IPS-18c (cell line): ENCODE measurements around the gene ESRRB.

ENCODE experiments used
- H3K4me3 ChIP-seq: 2 replicates; pipeline ENCODE4 v1.7.0; 2013; ENCODE audit warnings: low read depth, mild to moderate bottlenecking, low read length, moderate library complexity; ENCODE audit not compliant: insufficient read depth
- H3K9me3 ChIP-seq: one replicate; pipeline ENCODE4 v1.6.1; 2013; ENCODE audit warnings: mild to moderate bottlenecking, low read length, moderate library complexity; ENCODE audit not compliant: control insufficient read depth, insufficient read depth

ESRRB gene

GRCh38 chr14:76375947-76376404, at the start of gene ESRRB:
ESRRB (plus strand) TSS chr14:76376137; CDS start chr14:76376402, 265 bp downstream.
- Histone ChIP-seq H3K9me3 (peaks cover 4% of the 10 kb centered on the region), H3K4me3 (peak within 1 kb of the TSS; percentile 66)

DNA sequence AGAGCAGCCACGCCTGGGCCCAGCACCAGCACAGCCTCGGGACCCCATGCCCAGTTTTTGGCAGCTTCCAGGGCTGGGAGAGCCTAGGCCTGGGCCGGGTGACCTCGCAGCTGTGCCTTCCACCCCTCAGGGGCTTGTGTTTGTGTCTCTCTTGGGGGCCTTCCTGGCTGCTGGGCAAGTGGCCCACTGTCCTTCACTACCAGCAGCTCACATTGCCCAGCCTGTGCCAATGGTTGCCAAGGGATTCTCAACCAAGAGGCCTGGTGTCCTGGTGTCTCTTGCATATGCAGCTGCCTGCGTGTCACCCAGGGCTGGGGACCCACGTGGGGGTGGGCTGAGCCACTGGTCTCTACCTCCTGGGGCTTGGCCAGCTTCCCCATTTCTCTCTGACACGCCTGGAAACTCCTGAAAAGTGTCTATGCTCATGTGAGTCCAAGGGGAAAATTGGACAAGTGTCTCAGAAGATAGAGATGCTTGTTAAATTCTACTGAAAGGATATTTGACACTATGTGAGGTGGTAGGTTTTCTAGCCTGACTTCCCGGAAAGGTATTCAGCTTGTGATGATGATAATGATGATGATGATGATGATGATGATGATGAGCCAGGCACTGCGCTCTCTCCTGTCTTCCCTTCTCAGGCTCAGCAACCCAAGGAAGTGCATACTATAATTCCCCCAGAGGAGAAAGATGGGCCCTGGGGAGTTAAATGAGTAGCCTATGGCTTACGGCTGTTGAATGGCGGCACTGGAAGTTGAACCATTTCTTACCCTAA, 48.8 kb upstream of the ESRRB start:
- no peaks in the 10 kb centered on the region for H3K9me3 ChIP-seq
- H3K4me3 ChIP-seq, result no peak overlapping the region

- H3K9me3 ChIP-seq, result no peaks in the 10 kb centered on the region
- 0 out of 2 replicates have a peak overlapping the region, but pooled peaks have one; percentile 25 for H3K4me3 ChIP-seq
Measured at GRCh38 chr14:76328457-76329137, 47.3 kb upstream of the ESRRB start.

DNA sequence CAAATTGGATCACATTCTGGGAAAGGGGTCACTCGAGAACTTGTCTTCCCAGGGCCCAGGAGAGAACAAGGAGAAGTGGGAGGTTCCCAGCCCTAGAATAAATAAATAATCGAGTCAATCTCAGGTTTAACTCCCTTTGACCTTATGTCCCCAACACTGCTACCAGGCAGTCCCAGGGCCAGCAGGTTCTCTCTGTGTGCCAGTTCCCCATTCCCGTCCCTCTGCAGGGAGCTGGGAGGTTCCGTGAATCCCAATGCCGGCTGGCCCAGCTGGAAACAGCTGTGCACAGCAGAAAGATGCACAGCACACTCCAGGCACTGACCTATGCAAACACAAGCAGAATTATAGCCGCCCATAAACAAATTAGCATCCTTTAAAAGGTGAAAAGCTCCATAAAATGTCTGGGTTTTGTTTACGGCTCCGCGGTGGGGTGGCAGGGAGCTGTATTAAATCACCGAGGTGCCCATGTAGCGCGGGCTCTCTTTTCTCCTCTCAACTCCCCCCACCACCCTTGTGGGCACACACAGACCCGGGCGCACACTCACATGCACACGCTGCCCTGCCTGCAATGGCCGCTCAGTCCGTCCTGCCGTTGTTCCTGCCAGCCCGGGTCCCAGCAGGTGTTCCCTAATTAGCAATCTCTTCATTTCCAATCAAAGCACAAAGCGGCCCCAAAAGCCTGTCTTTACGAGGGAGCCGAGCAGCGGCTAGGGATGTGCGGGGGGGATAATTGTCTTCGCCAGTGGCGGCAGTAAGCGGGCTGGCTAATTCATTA, 46.6 kb upstream of the ESRRB start:
- H3K4me3 ChIP-seq, result peak overlapping the region; percentile 25
- H3K9me3 ChIP-seq, result no peaks in the 10 kb centered on the region

- no peaks in the 10 kb centered on the region for H3K9me3 ChIP-seq
- H3K4me3 ChIP-seq, result 0 out of 2 replicates have a peak overlapping the region, but pooled peaks have one; percentile 17
Measured at GRCh38 chr14:76329951-76330350, 46.0 kb upstream of the ESRRB start.

- Histone ChIP-seq H3K9me3 (no peaks in the 10 kb centered on the region), H3K4me3 (no peak overlapping the region)
Measured at GRCh38 chr14:76330411-76331327, 45.3 kb upstream of the ESRRB start.

- Histone ChIP-seq H3K4me3 (no peak overlapping the region), H3K9me3 (no peaks in the 10 kb centered on the region)
Measured at GRCh38 chr14:76331328-76332011, 44.5 kb upstream of the ESRRB start.

DNA sequence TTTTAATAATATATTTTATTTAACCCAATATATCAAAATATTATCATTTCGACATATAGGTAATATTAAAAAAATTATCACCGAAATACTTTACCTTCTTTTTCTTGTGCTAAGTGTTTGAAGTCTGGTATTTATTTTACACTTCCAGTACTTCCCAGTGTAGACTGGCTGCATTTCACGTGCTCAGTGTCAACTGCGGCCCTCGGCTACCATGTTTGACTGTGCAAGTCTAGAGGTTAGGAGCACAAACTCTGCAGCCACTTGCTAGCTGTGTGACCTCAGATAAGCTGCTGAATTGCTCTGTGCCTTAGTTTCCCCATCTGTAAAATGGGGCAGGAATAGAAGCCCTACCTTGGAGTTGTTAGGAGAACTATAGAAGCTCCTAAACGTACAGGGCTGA, 42.3 kb upstream of the ESRRB start:
- Histone ChIP-seq H3K4me3 (no peak overlapping the region), H3K9me3 (no peaks in the 10 kb centered on the region)

DNA sequence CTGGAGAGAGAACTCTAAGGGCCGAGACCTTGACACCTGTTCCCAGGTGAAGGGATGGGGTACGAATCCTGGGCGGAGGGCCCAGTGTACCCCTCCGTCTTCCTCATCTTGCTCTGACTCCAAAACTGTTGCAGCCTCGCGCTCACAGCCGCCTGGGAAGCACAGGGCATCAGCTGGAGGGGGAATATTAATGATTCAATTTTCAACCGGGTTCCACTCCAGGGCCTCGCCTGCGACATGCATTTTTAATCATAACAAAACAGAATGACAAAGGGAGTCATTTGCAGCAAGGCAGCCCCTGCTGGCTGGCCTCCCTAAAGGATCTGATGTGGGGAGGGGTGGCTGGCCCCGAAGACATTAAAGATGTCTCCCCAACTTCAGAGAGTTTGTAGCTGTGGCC, 41.6 kb upstream of the ESRRB start:
- Histone ChIP-seq H3K9me3 (no peaks in the 10 kb centered on the region), H3K4me3 (no peak overlapping the region)

- H3K9me3 ChIP-seq, result no peaks in the 10 kb centered on the region
- H3K4me3 ChIP-seq, result no peak overlapping the region
Measured at GRCh38 chr14:76336876-76337275, 39.1 kb upstream of the ESRRB start.

GRCh38 chr14:76337635-76338545, 38.0 kb upstream of the ESRRB start:
- Histone ChIP-seq H3K9me3 (no peaks in the 10 kb centered on the region), H3K4me3 (no peak overlapping the region)

DNA sequence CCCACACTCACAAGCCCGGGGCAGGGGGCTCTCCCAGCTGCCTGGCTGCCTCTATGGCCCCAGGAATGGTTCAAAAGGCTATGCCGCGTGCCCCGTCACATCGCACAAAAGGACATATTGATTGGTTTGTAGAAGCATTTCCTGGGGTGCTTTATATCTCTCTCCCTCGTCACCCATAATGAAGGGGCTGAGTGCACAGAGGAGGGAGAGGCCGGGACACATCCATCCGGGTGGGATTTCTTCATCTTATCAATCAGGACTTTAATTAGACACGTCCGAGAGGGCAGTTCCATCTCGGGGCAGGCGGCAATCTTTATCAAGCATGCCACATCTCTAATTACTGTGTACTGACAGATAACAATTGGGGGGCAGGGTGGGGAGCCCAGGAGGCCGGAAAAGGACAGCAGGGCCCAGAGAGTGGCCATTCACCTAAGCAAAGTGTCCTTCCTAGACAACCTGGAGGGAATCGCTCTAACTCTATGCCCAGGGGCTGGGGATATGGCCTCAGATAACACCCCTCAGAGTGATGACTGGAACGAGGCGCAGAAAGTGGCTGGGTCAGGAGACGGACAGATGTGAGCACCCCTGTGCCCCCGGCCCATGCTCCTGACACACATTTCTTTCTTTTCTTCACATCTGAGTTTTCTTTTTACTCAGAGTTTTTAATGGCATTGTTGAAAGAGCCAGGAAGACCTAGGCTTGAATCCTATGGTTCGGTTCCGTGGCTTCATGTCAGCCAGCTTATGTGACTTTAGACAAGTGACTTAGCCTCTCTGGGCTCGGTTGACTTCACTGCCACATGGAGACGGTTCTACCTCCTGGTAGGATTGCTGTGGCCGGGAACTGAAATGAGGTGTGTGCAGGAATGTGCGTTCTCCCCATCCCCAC, 36.0 kb upstream of the ESRRB start:
- Histone ChIP-seq H3K9me3 (no peaks in the 10 kb centered on the region), H3K4me3 (no peak overlapping the region)

DNA sequence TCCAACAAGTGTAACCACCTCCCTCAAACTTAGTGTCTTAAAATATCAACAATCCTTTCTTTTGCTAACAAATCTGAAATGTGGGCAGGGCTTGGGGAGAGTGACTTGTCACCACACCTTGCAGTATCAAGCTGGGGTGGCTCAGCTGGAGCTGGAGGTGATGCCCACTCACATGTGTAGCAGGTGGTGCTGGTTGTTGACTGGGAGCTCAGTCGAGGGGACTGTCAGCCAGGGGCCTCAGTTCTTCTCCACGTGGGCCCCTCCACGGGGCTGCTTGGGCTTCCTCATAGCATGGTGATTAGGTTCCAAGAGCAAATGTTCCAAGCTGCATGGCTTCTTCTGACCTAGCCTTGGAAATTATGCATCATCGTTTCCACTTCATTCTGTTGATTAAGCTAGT, 32.6 kb upstream of the ESRRB start:
- H3K9me3 ChIP-seq, result no peaks in the 10 kb centered on the region
- no peak overlapping the region for H3K4me3 ChIP-seq

GRCh38 chr14:76346391-76347160, 29.4 kb upstream of the ESRRB start:
- H3K4me3 ChIP-seq, result no peak overlapping the region
- H3K9me3 ChIP-seq, result no peaks in the 10 kb centered on the region
